Upper lobe of left lung (tissue), 6 donors: ENCODE measurements around the gene SYP. TPM values are rescaled to one million over a fixed set of nuclear protein-coding genes. Genes with fewer than 3 reads are reported as not detected.

ENCODE experiments used
- ATAC-seq, 2 donors: fragments of 200-7000 bp; cut with Tn5 transposase; one replicate each; pipeline ENCODE4 v1.9.1; 2022; ENCODE audit warnings: mild to moderate bottlenecking in 2 of 2, moderate library complexity in 2 of 2; ENCODE audit not compliant: low FRiP score in 2 of 2
- DNase-seq, 2 donors: peaks; one replicate each; pipeline ENCODE4 v3.0.0-alpha.2; 2019 to 2020
- H3K27ac ChIP-seq, 4 donors: fragments of 200-600 bp; sonication (generic); one replicate each; pipeline ENCODE4 v1.5.1; 2016 to 2019
- H3K27me3 ChIP-seq, 4 donors: fragments of 200-600 bp; sonication (generic); one replicate each; pipeline ENCODE4 v1.5.1; 2017 to 2019
- H3K36me3 ChIP-seq, 4 donors: fragments of 200-600 bp; sonication (generic); one replicate each; pipeline ENCODE4 v1.5.1; 2016 to 2019
- H3K4me1 ChIP-seq, 4 donors: fragments of 200-600 bp; sonication (generic); one replicate each; pipeline ENCODE4 v1.5.1; 2018 to 2019
- H3K4me3 ChIP-seq, 4 donors: fragments of 200-600 bp; sonication (generic); one replicate each; pipeline ENCODE4 v1.5.1; 2017 to 2019; ENCODE audit warnings: mild to moderate bottlenecking in 2 of 4, moderate library complexity in 1 of 4
- H3K9me3 ChIP-seq, 4 donors: fragments of 200-600 bp; sonication (generic); one replicate each; pipeline ENCODE4 v1.5.1; 2018 to 2019
- CTCF ChIP-seq, 6 experiments: fragments of 450-650 bp in 4 of 6; fragments of 200-600 bp in 2 of 6; sonication (generic) in 2 of 6; IDR thresholded peaks; one replicate each; pipeline ENCODE4 v1.5.1; 2016 to 2019; ENCODE audit warnings: antibody characterized with exemption in 6 of 6
- EP300 ChIP-seq, 4 donors: sonication (generic); formaldehyde crosslinking; IDR thresholded peaks; one replicate each; pipeline ENCODE4 v1.5.1; 2017; ENCODE audit warnings: antibody characterized with exemption in 4 of 4, control low read depth in 2 of 4
- POLR2A ChIP-seq, 4 donors: fragments of 450-650 bp; IDR thresholded peaks; one replicate each; pipeline ENCODE4 v1.5.1; 2016 to 2017; ENCODE audit warnings: antibody characterized with exemption in 4 of 4, mild to moderate bottlenecking in 2 of 4
- POLR2AphosphoS5 ChIP-seq, 2 donors: sonication (generic); formaldehyde crosslinking; IDR thresholded peaks; one replicate each; pipeline ENCODE4 v1.5.1; 2017; ENCODE audit warnings: antibody characterized with exemption in 2 of 2
- whole genome bisulfite sequencing, 2 donors: methylation state at CpG; one replicate each; pipeline ENCODE4 v1.1.5; 2017 to 2018; 5-methylcytosine and 5-hydroxymethylcytosine counted together
- total RNA-seq, 6 donors: library from RNA; depleted of rRNA in 4 of 6; stranded (reverse); fragments of >200 nt in 4 of 6; gene quantifications; one replicate each; pipeline versions ENCODE4 v1.1.0 to v1.2.1, GENCODE V29; 2016 to 2021
- donor health status: DM: no; HTN: no; CAD: no; lungs with moderate emphysema.
- donor health status: DM: no; HTN: yes; CAD: no; lungs with severe emphysema.

SYP gene
- total RNA-seq, 6 donors from 2014 or later, result 2.1 to 8.0 (median 4.3) TPM

GRCh38 chrX:49232525-49232924 is 32.5 kb upstream of the SYP start:
- ATAC-seq (no peak), DNase-seq (no peak)
- Histone ChIP-seq H3K27ac (no peak overlapping the region), H3K36me3 (no peaks in the 10 kb centered on the region), H3K27me3 (no peaks in the 10 kb centered on the region), H3K4me3 (no peak overlapping the region), H3K4me1 (peaks cover 0 to 18% (median 0%) of the 10 kb centered on the region in 4 donors), H3K9me3 (peaks cover 0 to 17% (median 0%) of the 10 kb centered on the region in 4 donors)
- 77 to 98% methylated on average over 2 of the region's 2 CpGs for WGBS, 2 donors
- TF ChIP-seq CTCF (IDR thresholded peaks at IDR 0.05), result no peak
- TF ChIP-seq EP300 (IDR thresholded peaks at IDR 0.05), result no peak
- TF ChIP-seq POLR2A (IDR thresholded peaks at IDR 0.05), result no peak
- no peak for TF ChIP-seq POLR2AphosphoS5 (IDR thresholded peaks at IDR 0.05)

- Histone ChIP-seq H3K9me3 (peaks cover 0 to 17% (median 0%) of the 10 kb centered on the region in 4 donors), H3K4me1 (peaks cover 0 to 13% (median 0%) of the 10 kb centered on the region in 4 donors), H3K4me3 (no peak overlapping the region), H3K36me3 (no peaks in the 10 kb centered on the region), H3K27me3 (no peaks in the 10 kb centered on the region), H3K27ac (peak overlapping the region in 3 of 4 donors; percentile 69 to 88 (median 84))
- TF ChIP-seq EP300 (IDR thresholded peaks at IDR 0.05), result no peak
- TF ChIP-seq POLR2A (IDR thresholded peaks at IDR 0.05), result no peak
- TF ChIP-seq CTCF (IDR thresholded peaks at IDR 0.05), result no peak
- no peak for TF ChIP-seq POLR2AphosphoS5 (IDR thresholded peaks at IDR 0.05)
- DNase-seq (peak in 1 of 2 donors; percentile 24), ATAC-seq (no peak)
- 87 to 100% methylated on average over 3 to 10 of the region's 10 CpGs for WGBS, 2 donors
These were observed 31.5 kb upstream of the SYP start for GRCh38 chrX:49231333-49232000.

GRCh38 chrX:49230500-49231232 is 30.7 kb upstream of the SYP start:
- 47% methylated on average over 43 of the region's 44 CpGs; no CpG with 5 or more reads in 1 of the 2 donors for WGBS, 2 donors
- peak; percentile 84 to 93 for DNase-seq
- Histone ChIP-seq H3K4me1 (peaks cover 0 to 7% (median 0%) of the 10 kb centered on the region in 4 donors), H3K4me3 (peak overlapping the region in 3 of 4 donors; percentile 35 to 47 (median 44)), H3K36me3 (no peaks in the 10 kb centered on the region), H3K27me3 (no peaks in the 10 kb centered on the region), H3K27ac (peak overlapping the region; percentile 44 to 88 (median 76)), H3K9me3 (peaks cover 0 to 17% (median 0%) of the 10 kb centered on the region in 4 donors)
- TF ChIP-seq POLR2A (IDR thresholded peaks at IDR 0.05), result peak in 1 of 4 donors; percentile 44
- TF ChIP-seq EP300 (IDR thresholded peaks at IDR 0.05), result no peak
- peak; percentile 85 to 91 for ATAC-seq

- TF ChIP-seq POLR2A (IDR thresholded peaks at IDR 0.05) (no peak), EP300 (IDR thresholded peaks at IDR 0.05) (no peak), CTCF (IDR thresholded peaks at IDR 0.05) (no peak), POLR2AphosphoS5 (IDR thresholded peaks at IDR 0.05) (no peak)
- no peak for ATAC-seq
- 81 to 90% methylated on average over 13 to 16 of the region's 17 CpGs for WGBS, 2 donors
- H3K4me3 ChIP-seq, result no peak overlapping the region
- peaks cover 0 to 7% (median 0%) of the 10 kb centered on the region in 4 donors for H3K4me1 ChIP-seq
- DNase-seq, result peak in 1 of 2 donors; percentile 50
- H3K27me3 ChIP-seq, result no peaks in the 10 kb centered on the region
- H3K36me3 ChIP-seq, result no peaks in the 10 kb centered on the region
- peaks cover 0 to 17% (median 0%) of the 10 kb centered on the region in 4 donors for H3K9me3 ChIP-seq
- H3K27ac ChIP-seq, result no peak overlapping the region
These were observed 28.2 kb upstream of the SYP start for GRCh38 chrX:49228185-49228584.

GRCh38 chrX:49227726-49228125 is 27.7 kb upstream of the SYP start:
- H3K9me3 ChIP-seq, result peaks cover 0 to 17% (median 0%) of the 10 kb centered on the region in 4 donors
- ATAC-seq (no peak), DNase-seq (no peak)
- no peak overlapping the region for H3K4me3 ChIP-seq
- no peak overlapping the region for H3K27ac ChIP-seq
- 66% methylated on average over 2 of the region's 2 CpGs; no CpG with 5 or more reads in 1 of the 2 donors for WGBS, 2 donors
- peaks cover 0 to 7% (median 0%) of the 10 kb centered on the region in 4 donors for H3K4me1 ChIP-seq
- H3K27me3 ChIP-seq, result no peaks in the 10 kb centered on the region
- TF ChIP-seq CTCF (IDR thresholded peaks at IDR 0.05) (no peak), POLR2A (IDR thresholded peaks at IDR 0.05) (no peak), EP300 (IDR thresholded peaks at IDR 0.05) (no peak), POLR2AphosphoS5 (IDR thresholded peaks at IDR 0.05) (no peak)
- no peaks in the 10 kb centered on the region for H3K36me3 ChIP-seq
